Nephron (organoid): Measurements from ENCODE around the gene CD47.

Source experiments
- H3K27ac Mint-ChIP-seq, 3 experiments: 2 replicates each; pipeline ENCODE4 v1.8.0; 2020; ENCODE audit warnings: mixed read lengths in 3 of 3, mild to moderate bottlenecking in 2 of 3, moderate library complexity in 1 of 3
- H3K27me3 Mint-ChIP-seq: 2 replicates; pipeline ENCODE4 v1.8.0; 2021; ENCODE audit warnings: low read depth, mild to moderate bottlenecking, moderate library complexity, mixed read lengths
- H3K36me3 Mint-ChIP-seq: 2 replicates; pipeline ENCODE4 v1.8.0; 2020; ENCODE audit warnings: low read depth, mixed read lengths
- H3K4me1 Mint-ChIP-seq: 2 replicates; pipeline ENCODE4 v1.8.0; 2020; ENCODE audit warnings: mixed read lengths
- H3K4me3 Mint-ChIP-seq, 3 experiments: 2 replicates each; pipeline ENCODE4 v1.8.0; 2020; ENCODE audit warnings: mild to moderate bottlenecking in 3 of 3, mixed read lengths in 3 of 3, moderate library complexity in 2 of 3
- H3K9me3 Mint-ChIP-seq: 2 replicates; pipeline ENCODE4 v1.8.0; 2020; ENCODE audit warnings: mixed read lengths
- TF ChIP-seq, protein P1 (sequence below), 3 experiments: fragments of 200-600 bp; sonication (generic); IDR thresholded peaks; one replicate each; pipeline ENCODE4 v1.5.0; 2021; ENCODE audit warnings: antibody characterized with exemption in 3 of 3; ENCODE audit not compliant: unreplicated experiment in 3 of 3

The CD47 gene

DNA sequence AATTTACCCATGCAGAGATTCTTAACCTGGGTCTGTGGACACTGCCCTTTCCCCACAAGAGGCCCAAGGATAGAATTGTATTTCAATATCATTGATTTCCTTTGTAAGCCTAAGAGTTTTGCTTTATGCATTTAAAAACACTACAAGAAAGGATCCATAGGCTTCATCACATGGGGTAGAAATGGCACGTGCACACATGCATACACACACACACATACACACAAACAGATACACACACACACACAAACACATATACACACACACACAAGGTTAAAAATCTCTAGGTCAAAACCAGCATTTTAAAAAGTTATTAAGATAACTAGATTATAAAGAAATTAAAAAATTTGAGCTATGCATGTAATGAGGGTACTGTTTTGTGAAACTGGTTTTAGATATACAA lies 35.5 kb upstream of the CD47 start:
- Mint-ChIP-seq H3K36me3 (no peaks in the 10 kb centered on the region), H3K4me3 (no peak overlapping the region), H3K9me3 (no peaks in the 10 kb centered on the region), H3K27me3 (no peaks in the 10 kb centered on the region), H3K4me1 (peaks cover 8% of the 10 kb centered on the region), H3K27ac (no peak overlapping the region)
- TF ChIP-seq, protein P1, sequence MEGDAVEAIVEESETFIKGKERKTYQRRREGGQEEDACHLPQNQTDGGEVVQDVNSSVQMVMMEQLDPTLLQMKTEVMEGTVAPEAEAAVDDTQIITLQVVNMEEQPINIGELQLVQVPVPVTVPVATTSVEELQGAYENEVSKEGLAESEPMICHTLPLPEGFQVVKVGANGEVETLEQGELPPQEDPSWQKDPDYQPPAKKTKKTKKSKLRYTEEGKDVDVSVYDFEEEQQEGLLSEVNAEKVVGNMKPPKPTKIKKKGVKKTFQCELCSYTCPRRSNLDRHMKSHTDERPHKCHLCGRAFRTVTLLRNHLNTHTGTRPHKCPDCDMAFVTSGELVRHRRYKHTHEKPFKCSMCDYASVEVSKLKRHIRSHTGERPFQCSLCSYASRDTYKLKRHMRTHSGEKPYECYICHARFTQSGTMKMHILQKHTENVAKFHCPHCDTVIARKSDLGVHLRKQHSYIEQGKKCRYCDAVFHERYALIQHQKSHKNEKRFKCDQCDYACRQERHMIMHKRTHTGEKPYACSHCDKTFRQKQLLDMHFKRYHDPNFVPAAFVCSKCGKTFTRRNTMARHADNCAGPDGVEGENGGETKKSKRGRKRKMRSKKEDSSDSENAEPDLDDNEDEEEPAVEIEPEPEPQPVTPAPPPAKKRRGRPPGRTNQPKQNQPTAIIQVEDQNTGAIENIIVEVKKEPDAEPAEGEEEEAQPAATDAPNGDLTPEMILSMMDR (IDR thresholded peaks at IDR 0.05; ENCODE audit: unreplicated experiment in 3 of 3) = no peak

DNA sequence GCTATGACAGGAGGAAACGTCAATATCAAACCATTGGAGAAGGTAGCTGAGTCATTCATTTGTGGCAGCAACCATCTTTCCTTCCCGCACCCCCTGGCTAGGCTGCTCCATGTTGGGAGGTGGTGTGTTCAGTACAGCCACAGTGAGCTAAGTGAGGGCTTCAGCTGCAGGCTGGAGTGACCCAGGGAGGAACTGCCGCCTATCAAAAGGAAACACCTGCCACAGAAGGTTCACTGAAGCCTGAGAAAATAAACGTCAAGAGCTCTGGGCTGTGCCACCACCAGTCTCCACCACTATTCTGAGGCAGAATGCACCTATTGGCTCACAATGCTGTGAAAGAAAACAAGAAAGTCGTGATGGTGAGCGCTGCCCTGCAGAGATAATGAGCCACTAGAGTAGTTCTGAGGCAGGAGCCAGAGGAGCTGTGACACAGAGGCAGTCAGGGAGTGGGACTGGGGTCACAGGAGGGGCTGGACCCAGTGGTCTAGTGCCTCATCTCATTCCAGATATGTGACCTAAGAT lies 34.8 kb upstream of the CD47 start:
- Mint-ChIP-seq H3K4me3 (no peak overlapping the region), H3K27me3 (no peaks in the 10 kb centered on the region), H3K4me1 (peaks cover under 1% of the 10 kb centered on the region), H3K36me3 (no peaks in the 10 kb centered on the region), H3K9me3 (no peaks in the 10 kb centered on the region), H3K27ac (no peak overlapping the region)
- TF ChIP-seq, protein P1 (IDR thresholded peaks at IDR 0.05; ENCODE audit: unreplicated experiment in 3 of 3) = no peak

DNA sequence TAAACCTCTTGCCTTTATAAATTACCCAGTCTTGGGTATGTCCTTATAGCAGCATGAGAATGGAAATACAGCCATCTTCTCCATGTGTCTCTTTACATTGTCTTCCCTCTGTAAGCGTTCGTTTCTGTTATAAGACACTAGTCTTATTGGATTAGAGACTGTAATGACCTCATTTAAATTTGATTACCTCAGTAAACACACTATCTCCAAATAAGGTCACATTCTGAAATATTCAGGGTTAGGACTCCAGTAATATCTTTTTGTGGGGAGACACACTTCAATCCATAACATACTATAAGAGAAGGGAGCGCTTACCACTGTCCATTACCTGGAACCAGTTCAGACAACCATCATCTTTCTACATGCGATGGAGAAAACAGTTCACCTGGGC lies 34.3 kb upstream of the CD47 start:
- TF ChIP-seq, protein P1 (IDR thresholded peaks at IDR 0.05; ENCODE audit: unreplicated experiment in 3 of 3) = no peak
- Mint-ChIP-seq H3K27me3 (no peaks in the 10 kb centered on the region), H3K4me3 (no peak overlapping the region), H3K36me3 (no peaks in the 10 kb centered on the region), H3K27ac (no peak overlapping the region), H3K4me1 (no peaks in the 10 kb centered on the region), H3K9me3 (no peaks in the 10 kb centered on the region)

DNA sequence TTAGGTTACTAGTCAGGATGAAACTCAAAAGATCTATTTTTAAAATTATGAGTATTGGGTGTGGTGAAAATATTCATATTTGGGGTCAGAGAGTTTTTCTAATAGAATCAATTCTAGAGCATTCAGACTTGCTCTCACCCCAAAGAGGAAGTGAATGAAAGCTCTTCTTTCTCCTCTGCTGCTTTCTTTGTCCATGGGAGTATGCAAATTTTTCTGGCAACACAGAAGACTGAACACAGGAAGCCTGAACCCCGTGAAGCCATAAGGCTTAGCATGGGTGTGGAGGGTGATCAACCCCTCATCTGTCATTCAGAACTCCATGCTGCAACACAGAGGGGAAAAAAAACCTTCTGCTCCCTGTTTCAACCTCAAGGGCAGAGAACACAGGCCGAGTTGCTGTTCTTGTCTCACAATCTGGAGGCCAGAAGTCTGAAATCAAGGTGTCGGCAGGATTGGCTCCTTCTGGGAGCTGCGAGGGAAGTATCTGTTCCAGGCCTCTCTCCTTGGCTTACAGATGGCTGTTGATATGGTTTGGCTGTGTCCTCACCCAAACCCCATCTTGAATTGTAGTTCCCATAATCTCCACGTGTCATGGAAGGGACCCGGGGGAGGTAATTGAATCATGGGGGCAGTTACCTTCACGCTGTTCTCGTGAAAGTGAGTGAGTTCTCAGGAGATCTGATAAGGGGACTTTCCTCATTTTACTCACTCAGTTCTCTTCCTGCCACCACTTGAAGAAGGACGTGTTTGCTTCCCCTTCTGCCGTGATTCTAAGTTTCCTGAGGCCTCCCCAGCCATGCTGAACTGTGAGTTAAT lies 33.7 kb upstream of the CD47 start:
- no peak overlapping the region for H3K4me3 Mint-ChIP-seq

DNA sequence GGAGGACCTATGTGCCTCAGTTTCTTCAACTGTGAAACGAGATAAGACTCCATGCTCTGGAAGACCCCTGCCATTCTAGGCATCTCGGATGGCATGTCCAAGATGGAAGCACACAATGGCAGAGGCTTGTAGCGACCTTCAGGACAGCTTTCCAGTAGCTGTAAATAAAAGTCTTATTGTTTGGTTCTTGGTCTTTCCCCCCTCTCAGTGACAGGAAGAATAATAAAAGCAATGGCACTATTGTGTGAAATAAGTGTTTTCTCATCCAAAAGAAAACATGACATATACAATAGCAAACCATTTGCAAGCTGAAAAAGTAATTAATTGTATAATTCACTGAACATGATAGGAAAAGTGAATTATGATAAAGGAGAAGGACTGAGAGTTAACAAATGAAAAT lies 32.5 kb upstream of the CD47 start:
- Mint-ChIP-seq H3K36me3 (no peaks in the 10 kb centered on the region), H3K9me3 (no peaks in the 10 kb centered on the region), H3K27ac (no peak overlapping the region), H3K4me3 (no peak overlapping the region), H3K4me1 (no peaks in the 10 kb centered on the region), H3K27me3 (peaks cover 4% of the 10 kb centered on the region)
- TF ChIP-seq, protein P1 (IDR thresholded peaks at IDR 0.05; ENCODE audit: unreplicated experiment in 3 of 3) = no peak

More for the DNA sequence above, 33.7 kb upstream of the CD47 start:
- H3K9me3 Mint-ChIP-seq = no peaks in the 10 kb centered on the region
- H3K4me1 Mint-ChIP-seq = no peaks in the 10 kb centered on the region
- no peaks in the 10 kb centered on the region for H3K27me3 Mint-ChIP-seq
- no peaks in the 10 kb centered on the region for H3K36me3 Mint-ChIP-seq
- TF ChIP-seq, protein P1 (IDR thresholded peaks at IDR 0.05; ENCODE audit: unreplicated experiment in 3 of 3) = no peak
- peak overlapping the region in 2 of 3 experiments; percentile 33 to 38 for H3K27ac Mint-ChIP-seq

DNA sequence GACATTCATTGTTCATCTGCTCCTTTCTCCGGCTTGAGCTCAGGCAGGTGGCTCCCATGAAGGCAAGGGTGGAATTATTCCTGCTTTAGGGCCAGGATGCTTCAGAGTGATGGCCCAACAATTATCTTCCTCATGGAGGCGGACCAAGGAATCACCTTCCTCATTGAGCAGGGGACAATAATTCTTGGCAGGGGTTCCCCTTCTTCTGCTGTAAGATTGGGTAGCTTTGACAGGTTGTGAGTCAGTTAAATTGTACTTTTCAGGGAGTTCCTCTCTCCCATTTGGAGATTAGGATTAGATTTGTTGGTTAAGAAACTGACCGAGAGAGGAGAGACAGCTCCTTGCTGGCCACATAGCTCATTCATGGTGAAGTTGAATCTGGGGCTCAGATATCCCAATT lies 31.4 kb upstream of the CD47 start:
- Mint-ChIP-seq H3K4me1 (no peaks in the 10 kb centered on the region), H3K36me3 (no peaks in the 10 kb centered on the region), H3K9me3 (no peaks in the 10 kb centered on the region), H3K27ac (no peak overlapping the region), H3K27me3 (peaks cover 4% of the 10 kb centered on the region), H3K4me3 (no peak overlapping the region)
- TF ChIP-seq, protein P1 (IDR thresholded peaks at IDR 0.05; ENCODE audit: unreplicated experiment in 3 of 3) = no peak
